Natural killer cell treated with Interleukin-12 subunit alpha and Interleukin-12 subunit beta and Interleukin-15 and Interleukin-18, amount 100 ng/mL, for 72 hours (primary cell): Measurements from ENCODE around the gene PIM2. TPM values are rescaled to one million over a fixed set of nuclear protein-coding genes. Genes with fewer than 3 reads are reported as not detected.

Source experiments
- ATAC-seq, 2 donors: fragments of 150-1000 bp; cut with Tn5 transposase in 1 of 2; sonication (Bioruptor Pico), chemical (Tn5 transposase) in 1 of 2; 2 replicates each; pipeline ENCODE4 v1.10.0; 2021
- DNase-seq: peaks from one replicate; pipeline ENCODE4 v3.0.0; 2022; ENCODE audit warnings: low spot score
- H3K27ac Mint-ChIP-seq, 2 donors: 1 replicate in 1 of 2; 2 replicates in 1 of 2; pipeline ENCODE4 v1.8.0; 2022; ENCODE audit warnings: mixed read lengths in 2 of 2, mild to moderate bottlenecking in 1 of 2, moderate library complexity in 1 of 2
- H3K27me3 Mint-ChIP-seq, 2 donors: 1 replicate in 1 of 2; 2 replicates in 1 of 2; pipeline ENCODE4 v1.8.0; 2022; ENCODE audit warnings: mixed read lengths in 2 of 2
- H3K36me3 Mint-ChIP-seq: one replicate; pipeline ENCODE4 v1.8.0; 2022; ENCODE audit warnings: mixed read lengths
- H3K4me1 Mint-ChIP-seq, 2 donors: 1 replicate in 1 of 2; 2 replicates in 1 of 2; pipeline ENCODE4 v1.8.0; 2022; ENCODE audit warnings: low read depth in 2 of 2, mixed read lengths in 2 of 2, mild to moderate bottlenecking in 1 of 2
- H3K4me3 Mint-ChIP-seq: one replicate; pipeline ENCODE4 v1.8.0; 2022; ENCODE audit warnings: mixed read lengths
- H3K9me3 Mint-ChIP-seq: 2 replicates; pipeline ENCODE4 v1.8.0; 2022; ENCODE audit warnings: mixed read lengths
- total RNA-seq, 2 donors: library from RNA; stranded (reverse); gene quantifications; one replicate each; pipeline ENCODE4 v1.2.3, GENCODE V29; 2022

Gene PIM2
- total RNA-seq, result 100 to 1,000 TPM; 291 to 478 TPM

GRCh38 chrX:48918643-48919340, at the start of gene PIM2:
Gene PIM2 (minus strand): TSS chrX:48919024. CDS start chrX:48918834, 190 bp downstream.
- H3K36me3 Mint-ChIP-seq, result peaks cover 22% of the 10 kb centered on the region
- no peaks in the 10 kb centered on the region for H3K27me3 Mint-ChIP-seq
- H3K9me3 Mint-ChIP-seq, result no peaks in the 10 kb centered on the region
- peak within 1 kb of the TSS; percentile 86 to 93 for H3K27ac Mint-ChIP-seq
- ATAC-seq (peak; percentile 89 to 91), DNase-seq (peak; percentile 95)
- peak within 1 kb of the TSS; percentile 100 for H3K4me3 Mint-ChIP-seq
- peaks cover 30 to 59% of the 10 kb centered on the region in 2 donors for H3K4me1 Mint-ChIP-seq

- Mint-ChIP-seq H3K27me3 (peaks cover 0 to 11% of the 10 kb centered on the region in 2 donors), H3K27ac (no peak overlapping the region), H3K9me3 (no peaks in the 10 kb centered on the region), H3K36me3 (no peaks in the 10 kb centered on the region), H3K4me1 (peaks cover 8 to 10% of the 10 kb centered on the region in 2 donors), H3K4me3 (no peak overlapping the region)
- no peak for ATAC-seq
- DNase-seq, result no peak
Measured at GRCh38 chrX:48968377-48968776, 49.6 kb upstream of the PIM2 start.

- ATAC-seq (no peak), DNase-seq (no peak)
- peaks cover 0 to 3% of the 10 kb centered on the region in 2 donors for H3K27me3 Mint-ChIP-seq
- no peaks in the 10 kb centered on the region for H3K4me1 Mint-ChIP-seq
- no peaks in the 10 kb centered on the region for H3K9me3 Mint-ChIP-seq
- H3K36me3 Mint-ChIP-seq, result no peaks in the 10 kb centered on the region
- H3K4me3 Mint-ChIP-seq, result no peak overlapping the region
- H3K27ac Mint-ChIP-seq, result no peak overlapping the region
Measured at GRCh38 chrX:48966796-48967579, 48.2 kb upstream of the PIM2 start.

GRCh38 chrX:48965959-48966358, 47.1 kb upstream of the PIM2 start:
- no peaks in the 10 kb centered on the region for H3K4me1 Mint-ChIP-seq
- peaks cover 0 to 3% of the 10 kb centered on the region in 2 donors for H3K27me3 Mint-ChIP-seq
- H3K36me3 Mint-ChIP-seq, result no peaks in the 10 kb centered on the region
- H3K4me3 Mint-ChIP-seq, result no peak overlapping the region
- no peak for ATAC-seq
- no peaks in the 10 kb centered on the region for H3K9me3 Mint-ChIP-seq
- DNase-seq, result no peak
- no peak overlapping the region for H3K27ac Mint-ChIP-seq

- peaks cover 0 to 8% of the 10 kb centered on the region in 2 donors for H3K27me3 Mint-ChIP-seq
- no peaks in the 10 kb centered on the region for H3K9me3 Mint-ChIP-seq
- H3K36me3 Mint-ChIP-seq, result no peaks in the 10 kb centered on the region
- no peak overlapping the region for H3K4me3 Mint-ChIP-seq
- H3K27ac Mint-ChIP-seq, result peak overlapping the region in 1 of 2 donors; percentile 11
- DNase-seq, result no peak
- peaks cover 7 to 24% of the 10 kb centered on the region in 2 donors for H3K4me1 Mint-ChIP-seq
- ATAC-seq, result no peak
Measured at GRCh38 chrX:48961585-48962091, 42.8 kb upstream of the PIM2 start.

GRCh38 chrX:48960291-48960690, 41.5 kb upstream of the PIM2 start:
- no peaks in the 10 kb centered on the region for H3K36me3 Mint-ChIP-seq
- peak overlapping the region in 1 of 2 donors; percentile 99 for H3K27ac Mint-ChIP-seq
- H3K4me1 Mint-ChIP-seq, result peaks cover 11 to 30% of the 10 kb centered on the region in 2 donors
- ATAC-seq, result no peak
- DNase-seq, result no peak
- no peaks in the 10 kb centered on the region for H3K9me3 Mint-ChIP-seq
- H3K4me3 Mint-ChIP-seq, result peak overlapping the region; percentile 99
- peaks cover 0 to 8% of the 10 kb centered on the region in 2 donors for H3K27me3 Mint-ChIP-seq

GRCh38 chrX:48958635-48959094, 39.8 kb upstream of the PIM2 start:
- H3K27ac Mint-ChIP-seq, result peak overlapping the region; percentile 99
- H3K4me3 Mint-ChIP-seq, result peak overlapping the region; percentile 99
- H3K9me3 Mint-ChIP-seq, result no peaks in the 10 kb centered on the region
- ATAC-seq, result no peak
- no peak for DNase-seq
- peaks cover 0 to 8% of the 10 kb centered on the region in 2 donors for H3K27me3 Mint-ChIP-seq
- no peaks in the 10 kb centered on the region for H3K36me3 Mint-ChIP-seq
- peaks cover 20 to 30% of the 10 kb centered on the region in 2 donors for H3K4me1 Mint-ChIP-seq

GRCh38 chrX:48957827-48958634, 39.2 kb upstream of the PIM2 start:
- peak; percentile 92 for ATAC-seq
- H3K4me3 Mint-ChIP-seq, result peak overlapping the region; percentile 99
- H3K36me3 Mint-ChIP-seq, result no peaks in the 10 kb centered on the region
- peaks cover 26 to 30% of the 10 kb centered on the region in 2 donors for H3K4me1 Mint-ChIP-seq
- no peaks in the 10 kb centered on the region for H3K9me3 Mint-ChIP-seq
- H3K27me3 Mint-ChIP-seq, result peaks cover 0 to 8% of the 10 kb centered on the region in 2 donors
- peak overlapping the region; percentile 99 for H3K27ac Mint-ChIP-seq
- peak; percentile 95 for DNase-seq

- H3K27ac Mint-ChIP-seq, result peak within 1 kb of the TSS; percentile 99
- ATAC-seq (peak; percentile 75 to 77), DNase-seq (peak; percentile 84)
- no peaks in the 10 kb centered on the region for H3K9me3 Mint-ChIP-seq
- no peaks in the 10 kb centered on the region for H3K36me3 Mint-ChIP-seq
- H3K27me3 Mint-ChIP-seq, result peaks cover 0 to 8% of the 10 kb centered on the region in 2 donors
- H3K4me3 Mint-ChIP-seq, result peak within 1 kb of the TSS; percentile 99
- H3K4me1 Mint-ChIP-seq, result peaks cover 29 to 36% of the 10 kb centered on the region in 2 donors
Measured at GRCh38 chrX:48957477-48957826, 38.6 kb upstream of the PIM2 start, which contains the start of gene OTUD5. Gene OTUD5 (minus strand): TSS chrX:48957607. CDS start chrX:48957570, 37 bp downstream.

- peak overlapping the region; percentile 86 for H3K4me3 Mint-ChIP-seq
- DNase-seq (peak; percentile 81), ATAC-seq (peak; percentile 40 to 45)
- peak overlapping the region; percentile 83 to 99 for H3K27ac Mint-ChIP-seq
- H3K27me3 Mint-ChIP-seq, result peaks cover 0 to 8% of the 10 kb centered on the region in 2 donors
- no peaks in the 10 kb centered on the region for H3K9me3 Mint-ChIP-seq
- no peaks in the 10 kb centered on the region for H3K36me3 Mint-ChIP-seq
- peaks cover 34 to 42% of the 10 kb centered on the region in 2 donors for H3K4me1 Mint-ChIP-seq
Measured at GRCh38 chrX:48956728-48957414, 38.0 kb upstream of the PIM2 start.

- ATAC-seq (no peak), DNase-seq (no peak)
- H3K4me1 Mint-ChIP-seq, result peaks cover 28 to 39% of the 10 kb centered on the region in 2 donors
- H3K27me3 Mint-ChIP-seq, result peaks cover 0 to 2% of the 10 kb centered on the region in 2 donors
- peaks cover 3% of the 10 kb centered on the region for H3K9me3 Mint-ChIP-seq
- H3K27ac Mint-ChIP-seq, result no peak overlapping the region
- no peak overlapping the region for H3K4me3 Mint-ChIP-seq
- H3K36me3 Mint-ChIP-seq, result no peaks in the 10 kb centered on the region
Measured at GRCh38 chrX:48948589-48948988, 29.8 kb upstream of the PIM2 start.

- Mint-ChIP-seq H3K9me3 (peaks cover 3% of the 10 kb centered on the region), H3K4me3 (no peak overlapping the region), H3K27me3 (peaks cover 0 to 2% of the 10 kb centered on the region in 2 donors), H3K36me3 (peaks cover 9% of the 10 kb centered on the region), H3K27ac (peak overlapping the region; percentile 46 to 71), H3K4me1 (peaks cover 38 to 47% of the 10 kb centered on the region in 2 donors)
- peak in 1 of 2 donors; percentile 65 for ATAC-seq
- no peak for DNase-seq
Measured at GRCh38 chrX:48945517-48946348, 26.9 kb upstream of the PIM2 start.
